GM18511 (cell line): Measurements from ENCODE around the gene PGBD1.

Experiments
- ATAC-seq: cut with Tn5 transposase; IDR thresholded peaks from one replicate; pipeline ENCODE4 v1.9.1; 2021; ENCODE audit warnings: mild to moderate bottlenecking, moderate library complexity; ENCODE audit not compliant: unreplicated experiment

Gene PGBD1

DNA sequence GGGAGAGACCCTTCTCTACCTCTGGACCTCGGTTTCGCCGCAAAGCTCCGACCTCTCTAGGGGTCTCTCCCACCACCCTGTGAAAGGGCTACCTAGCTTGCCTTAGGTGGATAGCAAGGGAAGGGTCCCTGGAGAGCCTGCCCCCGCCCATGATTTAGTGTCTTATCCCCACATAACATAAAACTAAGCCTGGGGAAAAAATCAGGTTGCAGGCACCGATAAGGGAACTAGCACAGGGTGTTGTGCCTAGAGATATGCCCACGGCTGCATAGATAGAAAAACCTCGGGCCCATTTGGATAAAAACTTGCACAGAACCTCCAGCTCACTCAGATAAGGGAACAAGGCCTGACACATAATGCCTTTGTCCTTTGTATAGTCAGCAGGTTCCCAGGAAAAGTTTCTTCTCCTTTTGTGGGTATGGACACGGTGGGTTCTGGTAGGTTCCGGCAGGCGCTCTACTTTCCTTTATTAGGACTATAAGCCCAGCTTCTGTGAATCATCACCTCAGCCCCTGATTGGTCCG is 53.7 kb downstream of the PGBD1 start:
- ATAC-seq, result no peak

GRCh38 chr6:28335564-28336283 is 54.4 kb downstream of the PGBD1 start, which contains the start of gene ZSCAN31:
TSS of gene ZSCAN31 (minus strand) at chr6:28336148. CDS start at chr6:28329683, 6,465 bp downstream.
- peak; percentile 91 for ATAC-seq

DNA sequence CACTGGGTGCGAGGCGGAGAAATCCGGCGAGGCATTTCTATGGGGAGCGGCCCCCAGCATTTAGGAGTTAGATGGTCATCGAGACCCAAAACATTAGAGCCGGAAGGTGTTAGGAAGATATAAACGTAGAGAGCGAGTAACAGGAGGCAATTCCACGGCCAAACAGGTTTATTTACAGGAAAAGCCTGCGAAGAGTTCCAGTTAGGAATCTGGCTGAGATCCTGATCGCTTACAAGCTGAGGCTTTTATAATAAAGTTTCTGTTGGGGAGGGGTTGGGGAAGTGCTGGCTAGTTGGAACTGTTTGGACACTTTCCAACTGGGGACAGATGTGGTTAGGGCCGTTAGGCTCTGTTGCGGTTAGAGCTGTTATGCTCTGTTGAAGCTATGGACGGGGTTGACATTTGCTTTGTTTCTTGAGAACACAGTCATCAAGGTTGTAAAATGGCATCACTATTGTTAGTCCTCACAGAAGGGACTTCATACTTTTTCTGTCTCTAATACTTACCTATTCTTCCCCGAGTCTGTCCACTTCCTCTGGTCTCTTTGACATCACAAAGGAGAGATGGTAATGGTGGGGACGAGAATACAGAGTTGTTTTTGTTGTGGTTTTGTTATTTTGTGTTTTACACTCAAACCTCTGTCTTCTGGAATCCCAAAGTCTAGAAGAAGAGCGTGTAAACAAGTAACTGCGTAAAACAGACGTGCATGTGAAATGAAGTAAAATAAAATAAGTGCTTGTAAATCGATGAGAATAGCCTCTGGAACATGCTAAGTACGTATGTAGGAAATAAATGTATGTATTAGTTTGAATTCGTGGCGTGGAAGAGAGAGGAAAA is 55.1 kb downstream of the PGBD1 start:
- peak; percentile 56 for ATAC-seq

DNA sequence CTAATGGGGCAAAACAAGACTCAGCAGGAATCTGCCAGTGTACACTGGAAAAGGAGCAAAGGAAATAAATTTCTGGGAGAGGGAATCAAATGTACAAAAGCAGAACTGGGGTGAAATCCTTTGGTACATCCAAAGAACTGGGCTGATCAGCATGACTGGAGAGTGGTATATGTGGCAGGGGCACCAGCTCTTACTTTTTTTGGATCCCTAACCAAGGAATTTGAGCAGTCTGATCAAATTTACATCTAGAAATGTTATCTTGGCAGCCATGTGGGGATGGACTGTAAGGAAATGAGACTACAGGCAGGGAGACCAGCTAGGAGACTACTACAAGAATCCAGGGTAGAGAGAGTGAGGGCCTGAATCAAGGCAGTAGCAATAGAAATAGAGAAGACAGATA is 55.7 kb downstream of the PGBD1 start:
- no peak for ATAC-seq

- ATAC-seq, result no peak
These were observed 59.1 kb downstream of the PGBD1 start for GRCh38 chr6:28340310-28341095.

DNA sequence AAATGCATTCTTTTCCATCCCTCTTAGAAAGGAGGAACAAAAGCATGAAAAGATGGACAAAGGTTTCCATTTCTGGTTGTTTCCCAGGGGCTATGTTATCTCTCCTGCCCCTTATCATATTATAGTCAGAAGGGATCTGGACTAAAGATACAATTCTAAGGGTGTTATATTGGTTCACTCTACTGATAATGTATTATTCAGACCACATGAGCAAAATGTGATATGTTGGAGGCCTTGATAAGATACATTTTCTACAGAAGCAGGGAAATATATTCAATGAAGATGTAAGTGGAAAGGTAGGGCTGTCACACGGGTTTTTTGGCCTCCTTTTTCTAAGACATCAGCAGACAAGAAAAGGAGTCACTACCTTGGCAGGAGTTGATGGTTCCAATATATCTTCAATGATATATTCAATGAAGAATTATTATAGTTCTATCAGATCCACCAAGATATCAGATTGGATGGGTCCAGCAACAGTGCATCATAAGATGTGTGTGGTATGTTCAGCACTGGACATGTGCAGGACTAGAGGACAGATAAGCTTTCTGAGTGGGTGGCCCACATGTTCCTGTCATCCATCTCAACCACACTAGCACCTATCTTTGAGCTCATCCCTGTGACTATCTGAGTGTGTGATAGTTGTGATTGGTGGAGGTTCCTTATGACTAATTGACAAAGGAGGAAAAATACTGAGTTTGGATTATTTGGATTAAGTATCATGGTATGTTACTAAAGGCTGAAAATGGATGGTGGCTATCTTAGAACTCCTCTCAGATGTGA is 62.7 kb downstream of the PGBD1 start:
- no peak for ATAC-seq

DNA sequence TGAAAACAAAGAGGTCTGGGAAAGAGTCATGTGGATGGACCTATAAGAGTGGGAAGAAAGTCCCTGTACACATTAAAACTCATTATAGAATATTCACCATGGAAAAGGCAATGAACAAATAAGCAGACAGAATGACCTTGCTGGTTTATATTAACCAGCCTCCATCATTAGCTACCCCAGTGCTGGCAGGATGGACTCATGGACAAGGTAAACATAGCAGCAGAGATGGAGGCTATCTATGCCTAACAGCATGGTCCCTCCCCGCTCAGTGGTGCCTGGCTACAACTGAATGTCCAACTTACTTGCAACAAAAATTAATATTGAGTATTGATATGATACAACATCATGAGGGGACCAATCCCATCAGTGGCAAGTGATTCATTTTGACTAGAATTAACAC is 63.8 kb downstream of the PGBD1 start:
- no peak for ATAC-seq

GRCh38 chr6:28347119-28347518 is 65.7 kb downstream of the PGBD1 start:
- ATAC-seq, result no peak

DNA sequence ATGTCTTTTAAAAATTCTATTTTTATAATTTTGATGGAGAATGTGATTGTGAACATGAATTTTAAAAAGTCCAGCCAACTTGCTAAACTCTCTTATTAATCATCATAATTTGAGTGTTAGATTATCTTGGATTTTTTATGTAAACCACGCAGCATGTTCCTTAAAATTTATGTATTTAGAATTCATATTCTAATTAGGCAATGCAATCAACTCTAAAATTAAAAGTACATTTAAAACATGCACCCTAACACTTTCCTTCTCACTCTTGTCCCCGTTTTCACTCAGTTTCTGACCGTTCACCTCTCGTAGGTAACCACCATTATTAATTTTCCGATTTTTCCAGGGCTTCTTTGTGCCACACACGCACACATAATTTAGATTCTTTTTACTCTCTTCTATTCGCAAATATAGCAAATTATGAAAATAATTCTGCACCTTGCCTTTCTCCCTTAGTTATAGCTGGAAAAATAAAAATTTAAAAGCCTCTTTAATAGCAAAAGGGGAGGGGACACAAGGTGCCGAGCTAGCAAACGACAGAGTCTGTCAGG is 68.0 kb downstream of the PGBD1 start:
- peak; percentile 36 for ATAC-seq

DNA sequence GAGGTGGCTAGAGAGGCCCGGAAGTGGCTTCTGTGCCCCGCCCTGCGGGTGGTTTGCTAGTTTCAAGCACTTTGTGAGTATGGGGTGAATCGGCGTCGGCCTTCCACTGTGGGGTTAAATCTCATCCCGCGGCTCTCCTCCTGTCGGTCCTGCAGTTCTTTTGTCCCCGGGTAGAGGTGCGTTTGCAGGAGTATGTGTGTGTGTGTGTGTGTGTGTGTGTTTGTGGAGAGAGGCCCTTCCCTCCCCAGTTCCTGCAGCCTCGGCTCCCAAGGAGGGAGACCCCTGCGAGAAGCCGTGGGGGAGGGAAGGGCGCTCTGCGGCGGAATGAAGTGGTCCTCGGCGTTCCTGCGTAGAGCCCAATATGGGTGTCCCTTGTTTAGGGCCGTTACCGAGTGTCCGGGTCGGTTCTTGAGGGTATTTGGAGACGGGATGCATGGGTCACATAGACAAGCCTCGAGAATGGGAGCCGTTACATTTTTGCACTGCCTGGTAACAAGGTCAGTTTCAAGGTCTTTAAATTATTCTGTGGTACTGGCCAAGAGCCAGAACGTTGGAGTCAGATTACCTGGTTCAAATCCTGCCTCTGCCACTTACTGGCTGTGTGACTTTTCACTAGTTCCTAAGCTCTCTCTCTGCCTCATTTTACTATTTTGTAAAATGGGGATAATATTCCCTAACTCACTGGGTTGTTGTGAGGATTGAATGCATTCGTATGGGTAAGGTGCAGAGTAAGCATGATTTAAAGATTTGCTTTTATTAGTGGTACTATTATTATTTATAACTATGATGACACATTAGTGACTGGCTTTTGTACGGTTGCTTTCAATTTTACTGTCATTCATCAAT is 68.7 kb downstream of the PGBD1 start, which contains the start of gene ZKSCAN3:
Gene ZKSCAN3, plus strand, starts transcription at position 56 of the 846 bp plus-strand sequence. CDS start 9,640 bp downstream, outside the sequence.
- peak; percentile 99 for ATAC-seq

DNA sequence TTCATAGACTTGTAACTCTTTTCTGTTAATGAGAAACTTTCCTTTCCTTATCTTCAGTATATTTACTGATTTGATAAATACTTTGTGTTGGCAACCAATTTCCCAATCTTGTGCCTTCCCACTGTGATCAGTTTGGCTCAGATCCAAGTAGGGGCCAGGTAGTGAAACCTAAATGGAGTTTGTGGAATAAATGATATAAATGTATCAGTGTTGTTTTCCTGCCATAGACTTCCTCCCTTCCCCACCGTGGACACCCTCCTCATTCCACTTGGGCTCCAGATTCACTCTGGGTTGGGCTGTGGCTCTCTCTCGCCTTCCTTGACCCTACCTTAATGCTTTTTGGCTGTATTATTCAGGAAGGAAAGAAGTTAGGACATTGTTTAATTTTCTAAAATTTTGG is 69.7 kb downstream of the PGBD1 start:
- ATAC-seq, result no peak

DNA sequence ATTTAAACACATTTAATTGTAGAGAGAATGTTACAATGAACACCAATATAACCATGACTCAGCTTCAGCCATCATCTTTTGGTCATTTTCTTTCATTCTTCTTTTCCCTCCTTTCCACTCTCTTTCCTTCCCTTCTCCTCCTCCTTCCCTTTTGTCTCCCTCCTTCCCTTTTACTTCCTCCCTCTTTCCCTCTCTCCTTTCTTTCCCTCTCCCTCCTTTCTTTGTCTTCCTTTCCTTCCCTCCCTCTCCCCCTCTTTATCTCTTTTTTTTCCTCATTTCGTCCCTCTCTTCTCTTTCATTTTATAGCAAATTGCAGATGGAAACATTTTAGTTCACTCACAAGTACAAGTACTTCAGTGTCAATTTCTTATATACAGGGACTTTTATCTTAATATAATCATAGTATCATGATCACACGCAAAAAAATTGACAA is 70.1 kb downstream of the PGBD1 start:
- ATAC-seq, result no peak
